ENCODE measurements around the gene NCS1. TPM values are rescaled to one million over a fixed set of nuclear protein-coding genes. Genes with fewer than 3 reads are reported as not detected.

The NCS1 gene
- total and polyA plus RNA-seq, 2 of the 8 experiments (the other 6 are each of a cell fraction or from before 2014, with no cell fraction given), result 34.7 to 47.6 TPM

DNA sequence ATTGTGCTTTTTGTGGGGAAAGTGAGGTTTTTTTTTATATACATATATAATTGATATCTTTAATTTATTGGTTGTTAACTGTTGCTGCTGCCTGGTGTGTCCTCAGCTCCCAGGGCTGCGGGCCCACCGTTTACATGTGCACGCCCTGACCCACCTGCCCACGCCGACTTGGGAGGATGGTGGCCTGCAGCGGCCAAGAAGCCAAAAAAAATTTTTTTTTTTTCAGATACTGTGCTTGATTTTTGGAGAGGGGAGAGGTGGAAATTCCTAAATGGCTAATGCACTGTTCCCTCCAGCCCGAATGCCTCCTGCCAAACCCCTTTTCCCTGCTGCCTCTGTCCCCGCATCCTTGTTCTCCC lies 61.4 kb downstream of the NCS1 start:
- POLR2A ChIA-PET (ENCODE audit: partially characterized antibody), result no interaction called here
- CTCF ChIA-PET (ENCODE audit: partially characterized antibody), result interaction anchor here (0.9 kb wide), 1 partner anchor 56 kb away, joined by 3 read pairs; no protein-coding TSS in a partner anchor
- H3K4ac ChIP-seq (replicated peaks; ENCODE audit: insufficient read length, low read depth, low read length), result no peak overlapping the region

More for the DNA sequence above, 61.4 kb downstream of the NCS1 start:
- Histone ChIP-seq H3K4me1 (replicated peaks in 1 of 4; ENCODE audit: control insufficient read depth in 3 of 4, insufficient read depth in 4 of 4, low read length in 3 of 4) (peaks cover 0 to 3% (median 1%) of the 10 kb centered on the region in 4 experiments; a peak in 1 of 7 replicates), H3K14ac (ENCODE audit: insufficient read length) (no peak overlapping the region), H3K36me3 (ENCODE audit: control insufficient read depth in 2 of 4, insufficient read depth in 4 of 4, low read length in 3 of 4) (peaks cover 0 to 8% (median 0%) of the 10 kb centered on the region in 4 experiments; a peak in 1 of 8 replicates), H3K4me2 (ENCODE audit: insufficient read depth in 1 of 2, low read depth in 2 of 2, low read length in 2 of 2) (no peak overlapping the region), H2BK12ac (ENCODE audit: low read depth, low read length) (no peak overlapping the region), H2BK5ac (ENCODE audit: low read depth, low read length) (no peak overlapping the region), H3K56ac (replicated peaks; ENCODE audit: insufficient read length, low read depth, low read length) (no peak overlapping the region), H2BK20ac (ENCODE audit: low read length) (no peak overlapping the region), H3K79me2 (ENCODE audit: control insufficient read depth in 1 of 2, insufficient read depth in 2 of 2, low read length in 2 of 2) (no peaks in the 10 kb centered on the region), H3K27me3 (replicated peaks in 1 of 4; ENCODE audit: control insufficient read depth in 3 of 4, extremely low read depth in 1 of 4, insufficient read depth in 3 of 4, low read length in 3 of 4) (no peaks in the 10 kb centered on the region), H2BK120ac (replicated peaks; ENCODE audit: low read depth, low read length) (no peak overlapping the region), H3K27ac (ENCODE audit: low read depth, low read length) (no peak overlapping the region), H3K23ac (ENCODE audit: insufficient read length) (no peak overlapping the region), H3K9me3 (ENCODE audit: insufficient read depth in 2 of 2, low read depth in 1 of 2, low read length in 1 of 2) (no peaks in the 10 kb centered on the region), H3K9ac (replicated peaks in 1 of 4; ENCODE audit: extremely low read depth in 1 of 4, low read depth in 3 of 4, low read length in 3 of 4) (no peak overlapping the region), H3K4me3 (ENCODE audit: extremely low read depth in 1 of 4, insufficient read depth in 2 of 4, low read depth in 3 of 4, low read length in 4 of 4) (no peak overlapping the region), H3K18ac (ENCODE audit: extremely low read depth, low read length) (no peak overlapping the region), H4K20me1 (replicated peaks in 1 of 2; ENCODE audit: control insufficient read depth in 1 of 2, insufficient read depth in 2 of 2, low read length in 2 of 2) (no peaks in the 10 kb centered on the region), H4K91ac (replicated peaks; ENCODE audit: insufficient read length, low read length) (no peak overlapping the region), H2AK5ac (ENCODE audit: low read depth, low read length) (no peak overlapping the region), H2AFZ (ENCODE audit: low read length) (no peak overlapping the region), H2BK15ac (ENCODE audit: low read length) (no peak overlapping the region), H3K23me2 (ENCODE audit: low read depth, low read length) (no peaks in the 10 kb centered on the region), H4K5ac (ENCODE audit: insufficient read length, low read depth, low read length) (no peak overlapping the region), H4K8ac (ENCODE audit: extremely low read depth, insufficient read depth, low read length) (no peak overlapping the region), H3K79me1 (ENCODE audit: low read depth, low read length) (no peaks in the 10 kb centered on the region)
- TF ChIP-seq YY1 (IDR thresholded peaks at IDR 0.05; ENCODE audit: low read depth, low read length) (no peak), BCL11A (IDR thresholded peaks at IDR 0.05; ENCODE audit: low read depth in 2 of 2, low read length in 2 of 2) (no peak), JUN (IDR thresholded peaks at IDR 0.05; ENCODE audit: low read depth, low read length) (no peak), CBX5 (IDR thresholded peaks at IDR 0.05; ENCODE audit: low read depth, low read length) (no peak), FOSL1 (IDR thresholded peaks at IDR 0.05; ENCODE audit: insufficient read depth, low read depth, low read length) (no peak), CHD1 (IDR thresholded peaks at IDR 0.05; ENCODE audit: low read depth, low read length) (no peak)
- DNase-seq (ENCODE audit: low read depth in 1 of 2, low spot score in 2 of 2), result no peak
- no peak for FAIRE-seq
- WGBS, 2 experiments (ENCODE audit: extremely low coverage in 1 of 2, insufficient coverage in 1 of 2, insufficient read length in 1 of 2, insufficient replicate concordance in 2 of 2, low coverage in 1 of 2, low lambda C conversion rate in 2 of 2, missing lambda C conversion rate in 1 of 2), result 94% methylated on average over 6 of the region's 8 CpGs; no CpG with 5 or more reads in 1 of the 2 experiments

All from H1 (cell line).